Cardiac fibroblast (primary cell): ENCODE measurements around the gene STX2.

Experiments used
- DNase-seq, 2 donors: peaks; one replicate each; pipeline versions ENCODE4 v3.0.0 to v3.0.0-alpha.2; 2010; ENCODE audit warnings: low read depth in 2 of 2
- H3K4me3 ChIP-seq, 2 donors: replicated peaks in 1 of 2; 1 replicate in 1 of 2; 2 replicates in 1 of 2; pipeline ENCODE4 v1.5.1; 2011; ENCODE audit warnings: low read depth in 2 of 2, low read length in 2 of 2, mild to moderate bottlenecking in 2 of 2, moderate library complexity in 1 of 2
- CTCF ChIP-seq: IDR thresholded peaks from one replicate; pipeline ENCODE4 v1.5.1; 2011; ENCODE audit warnings: low read depth, mild to moderate bottlenecking, low read length, inconsistent platforms

Gene STX2

GRCh38 chr12:130768120-130768519 is 70.9 kb downstream of the STX2 start:
- no peak for DNase-seq
- no peak overlapping the region for H3K4me3 ChIP-seq
- TF ChIP-seq CTCF, result no peak

GRCh38 chr12:130766470-130766869 is 72.6 kb downstream of the STX2 start:
- no peak for DNase-seq
- H3K4me3 ChIP-seq, result no peak overlapping the region
- TF ChIP-seq CTCF, result no peak

GRCh38 chr12:130765186-130765659 is 73.8 kb downstream of the STX2 start:
- no peak for TF ChIP-seq CTCF
- no peak overlapping the region for H3K4me3 ChIP-seq
- DNase-seq, result peak in 1 of 2 donors; percentile 42

GRCh38 chr12:130764475-130765185 is 74.4 kb downstream of the STX2 start:
- no peak for TF ChIP-seq CTCF
- H3K4me3 ChIP-seq, result no peak overlapping the region
- DNase-seq, result peak; percentile 14 to 61

- DNase-seq, result peak in 1 of 2 donors; percentile 39
- no peak for TF ChIP-seq CTCF
- no peak overlapping the region for H3K4me3 ChIP-seq
These were observed 75.0 kb downstream of the STX2 start for GRCh38 chr12:130764073-130764472.

- no peak for TF ChIP-seq CTCF
- DNase-seq, result no peak
- H3K4me3 ChIP-seq, result no peak overlapping the region
These were observed 76.8 kb downstream of the STX2 start for GRCh38 chr12:130762319-130762675.
